DOHH2 (cell line): Measurements from ENCODE around the gene PRPF4.
A peak's percentile ranks its signal among the peaks of the same experiment; 100 is the strongest.
"Not testable (repeated sequence)": the region's sequence is repeated elsewhere in the genome, so short reads cannot be mapped to it uniquely, and the experiment has no call there.

Source experiments
- H3F3A ChIP-seq: fragments of 200-600 bp; sonication (generic), shearing (Covaris generic); 2 replicates; pipeline ENCODE4 v1.6.0; 2016; ENCODE audit warnings: antibody characterized with exemption, mild to moderate bottlenecking; ENCODE audit not compliant: control insufficient read depth, insufficient read depth
- H3K27ac ChIP-seq: fragments of 200-600 bp; sonication (generic); 2 replicates; pipeline ENCODE4 v1.5.1; 2014; ENCODE audit warnings: low read depth, mild to moderate bottlenecking, low read length, moderate library complexity
- H3K27me3 ChIP-seq: fragments of 200-600 bp; sonication (generic); 2 replicates; pipeline ENCODE4 v1.6.1; 2014; ENCODE audit warnings: mild to moderate bottlenecking, low read length, mixed read lengths; ENCODE audit not compliant: control insufficient read depth
- H3K36me3 ChIP-seq: fragments of 200-600 bp; sonication (generic); 2 replicates; pipeline ENCODE4 v1.6.1; 2014; ENCODE audit warnings: mild to moderate bottlenecking, low read length, moderate library complexity, mixed read lengths; ENCODE audit not compliant: control insufficient read depth
- H3K4me1 ChIP-seq: fragments of 200-600 bp; sonication (generic); 2 replicates; pipeline ENCODE4 v1.6.1; 2014; ENCODE audit warnings: mild to moderate bottlenecking, low read length, mixed read lengths; ENCODE audit not compliant: control insufficient read depth
- H3K4me2 ChIP-seq: fragments of 200-600 bp; sonication (generic); 2 replicates; pipeline ENCODE4 v1.6.0; 2014; ENCODE audit warnings: mild to moderate bottlenecking, low read length, moderate library complexity
- H3K4me3 ChIP-seq: fragments of 200-600 bp; sonication (generic); 2 replicates; pipeline ENCODE4 v1.5.1; 2014; ENCODE audit warnings: mild to moderate bottlenecking, low read length, mixed read lengths
- H3K79me2 ChIP-seq: fragments of 200-600 bp; sonication (generic); 2 replicates; pipeline ENCODE4 v1.6.1; 2014; ENCODE audit warnings: mild to moderate bottlenecking, low read length, mixed read lengths; ENCODE audit not compliant: control insufficient read depth
- H3K9me2 ChIP-seq: fragments of 200-600 bp; sonication (generic); replicated peaks from 2 replicates; pipeline ENCODE4 v1.6.1; 2014; ENCODE audit warnings: mild to moderate bottlenecking, low read length, mixed read lengths; ENCODE audit not compliant: control insufficient read depth
- H3K9me3 ChIP-seq: fragments of 200-600 bp; sonication (generic); 2 replicates; pipeline ENCODE4 v1.6.1; 2014; ENCODE audit warnings: antibody characterized with exemption, low read length, mixed read lengths; ENCODE audit not compliant: control insufficient read depth, insufficient read depth
- H4K20me1 ChIP-seq: fragments of 200-600 bp; sonication (generic); 2 replicates; pipeline ENCODE4 v1.6.0; 2014; ENCODE audit warnings: low read depth, mild to moderate bottlenecking, antibody characterized with exemption, low read length, moderate library complexity; ENCODE audit not compliant: control insufficient read depth, insufficient read depth
- CTCF ChIP-seq: fragments of 200-600 bp; sonication (generic); IDR thresholded peaks from one replicate; pipeline ENCODE4 v1.5.1; 2014; ENCODE audit warnings: antibody characterized with exemption, mild to moderate bottlenecking, low read depth, low read length; ENCODE audit not compliant: poor library complexity, severe bottlenecking
- EZH2phosphoT487 ChIP-seq: fragments of 200-600 bp; sonication (generic); IDR thresholded peaks from 2 replicates; pipeline ENCODE4 v1.6.1; 2017; ENCODE audit warnings: borderline replicate concordance, mild to moderate bottlenecking, antibody characterized with exemption, low read length, moderate library complexity, mixed read lengths

Gene PRPF4

DNA sequence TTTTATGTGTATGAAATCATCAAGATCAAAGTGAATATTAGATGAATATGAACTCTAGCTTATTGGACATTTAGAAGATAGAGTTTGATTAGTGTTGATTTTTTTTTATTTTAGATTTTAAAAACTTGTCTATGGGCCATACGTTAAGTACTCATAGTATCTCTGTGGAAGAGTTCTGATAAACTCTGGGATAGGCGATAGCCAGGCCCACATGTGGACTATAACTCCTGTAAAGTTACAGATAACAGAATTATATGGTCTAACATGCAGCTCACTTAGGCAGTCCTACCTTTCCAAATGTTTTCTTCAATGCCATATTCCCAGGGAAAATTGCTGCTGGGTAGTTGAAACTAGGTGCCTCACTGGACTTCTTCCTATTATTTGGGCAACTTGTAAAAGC lies 43.8 kb upstream of the PRPF4 start:
- Histone ChIP-seq H3K9me2 (no peaks in the 10 kb centered on the region), H3K9me3 (no peaks in the 10 kb centered on the region), H3F3A (peaks cover 11% of the 10 kb centered on the region), H3K27me3 (no peaks in the 10 kb centered on the region), H3K79me2 (peaks cover 64% of the 10 kb centered on the region), H3K36me3 (peaks cover 10% of the 10 kb centered on the region), H4K20me1 (no peaks in the 10 kb centered on the region), H3K4me3 (no peak overlapping the region), H3K27ac (no peak overlapping the region), H3K4me2 (peak overlapping the region; percentile 89; the same call in 1 of the 2 replicates), H3K4me1 (peaks cover 52% of the 10 kb centered on the region)
- no peak for TF ChIP-seq CTCF
- no peak for TF ChIP-seq EZH2phosphoT487

DNA sequence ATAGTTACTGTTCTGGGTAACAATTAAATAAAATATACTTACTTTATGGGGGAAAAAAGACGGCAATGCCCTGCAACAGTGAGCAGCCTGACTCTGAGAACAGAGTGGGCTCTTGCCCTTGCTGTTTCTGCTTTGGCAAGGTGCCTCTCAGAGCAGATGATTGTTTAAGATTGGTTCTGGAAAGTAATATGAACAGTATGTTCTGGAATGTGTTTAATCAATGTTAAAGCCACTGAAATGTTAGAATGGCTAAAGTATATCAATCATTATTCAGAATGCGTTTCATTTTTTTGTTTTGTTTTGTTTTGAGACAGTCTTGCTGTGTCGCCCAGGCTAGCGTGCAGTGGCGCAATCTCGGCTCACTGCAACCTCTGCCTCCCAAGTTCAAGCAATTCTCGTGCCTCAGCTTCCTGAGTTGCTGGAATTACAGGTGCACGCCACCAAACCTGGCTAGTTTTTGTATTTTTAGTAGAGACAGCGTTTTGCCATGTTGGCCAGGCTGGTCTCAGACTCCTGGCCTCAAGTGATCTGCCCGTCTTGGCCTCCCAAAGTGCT lies 39.7 kb upstream of the PRPF4 start:
- H4K20me1 ChIP-seq, H3K27me3 ChIP-seq, H3K9me2 ChIP-seq, H3K9me3 ChIP-seq, H3K36me3 ChIP-seq: not testable (repeated sequence)
- H3K27ac ChIP-seq = peak overlapping the region; percentile 83
- H3K4me3 ChIP-seq = peak overlapping the region; percentile 57
- H3K79me2 ChIP-seq = peaks cover 71% of the 10 kb centered on the region
- H3K4me2 ChIP-seq = peak overlapping the region; percentile 89
- peaks cover 11% of the 10 kb centered on the region for H3F3A ChIP-seq
- peaks cover 60% of the 10 kb centered on the region for H3K4me1 ChIP-seq

DNA sequence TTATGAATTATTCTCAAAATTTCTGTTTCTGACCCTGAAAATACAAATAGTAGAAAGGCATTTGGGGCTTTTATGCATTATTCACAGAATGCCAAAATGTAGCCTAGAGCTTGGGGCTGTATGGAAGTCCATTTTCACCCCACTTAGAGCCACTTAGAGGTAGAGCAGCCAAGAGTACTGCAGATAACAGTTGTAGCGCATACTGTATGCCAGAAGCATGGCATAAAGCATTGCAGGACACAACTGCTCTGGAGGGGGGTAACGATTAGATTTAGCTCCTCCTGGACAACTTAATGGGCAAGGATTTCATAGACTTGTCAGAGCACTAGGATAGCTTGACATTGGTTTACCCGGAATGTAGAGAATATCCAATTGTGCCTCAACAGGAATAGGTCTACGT lies 38.4 kb upstream of the PRPF4 start:
- Histone ChIP-seq H3F3A (peaks cover 11% of the 10 kb centered on the region), H3K9me3 (no peaks in the 10 kb centered on the region), H3K9me2 (no peaks in the 10 kb centered on the region), H3K27me3 (no peaks in the 10 kb centered on the region), H3K79me2 (peaks cover 65% of the 10 kb centered on the region), H3K4me2 (no peak overlapping the region), H3K4me3 (no peak overlapping the region), H4K20me1 (no peaks in the 10 kb centered on the region), H3K27ac (no peak overlapping the region), H3K4me1 (peaks cover 57% of the 10 kb centered on the region), H3K36me3 (no peaks in the 10 kb centered on the region)
- TF ChIP-seq EZH2phosphoT487 (no peak), CTCF (no peak)

GRCh38 chr9:113238202-113238858 lies 37.1 kb upstream of the PRPF4 start:
- Histone ChIP-seq H3K9me2 (no peaks in the 10 kb centered on the region), H3K4me3 (no peak overlapping the region), H4K20me1 (no peaks in the 10 kb centered on the region), H3K79me2 (peaks cover 65% of the 10 kb centered on the region), H3K4me2 (no peak overlapping the region), H3K27me3 (no peaks in the 10 kb centered on the region), H3F3A (peaks cover 14% of the 10 kb centered on the region), H3K27ac (no peak overlapping the region), H3K36me3 (no peaks in the 10 kb centered on the region), H3K4me1 (peaks cover 57% of the 10 kb centered on the region), H3K9me3 (no peaks in the 10 kb centered on the region)
- TF ChIP-seq EZH2phosphoT487 (no peak), CTCF (no peak)
